CD4-positive, CD25-positive, alpha-beta regulatory T cell (primary cell): ENCODE data around the gene CEBPB. TPM values are rescaled to one million over a fixed set of nuclear protein-coding genes. Genes with fewer than 3 reads are reported as not detected.

ENCODE experiments used
- ATAC-seq, 2 donors: fragments of 150-1000 bp; cut with Tn5 transposase; one replicate each; pipeline ENCODE4 v1.10.0; 2021; ENCODE audit warnings: low read depth in 2 of 2, moderate number of reproducible peaks in 2 of 2, moderate library complexity in 1 of 2
- DNase-seq, 3 donors: peaks; one replicate each; pipeline versions ENCODE4 v3.0.0 to v3.0.0-alpha.2; 2012 to 2022; ENCODE audit warnings: mixed read lengths in 1 of 3
- H3K27ac ChIP-seq: one replicate; pipeline ENCODE4 v1.7.0; 2013; ENCODE audit warnings: mild to moderate bottlenecking, low read length; ENCODE audit not compliant: insufficient read depth, poor library complexity, severe bottlenecking
- H3K27me3 ChIP-seq: one replicate; pipeline ENCODE4 v1.7.0; 2013; ENCODE audit warnings: low read length; ENCODE audit not compliant: control insufficient read depth, insufficient read depth
- H3K36me3 ChIP-seq: one replicate; pipeline ENCODE4 v1.7.0; 2013; ENCODE audit warnings: mild to moderate bottlenecking, low read length, moderate library complexity; ENCODE audit not compliant: control insufficient read depth, insufficient read depth
- H3K4me1 ChIP-seq: 2 replicates; pipeline ENCODE4 v1.7.0; 2013; ENCODE audit warnings: mild to moderate bottlenecking, low read length; ENCODE audit not compliant: insufficient read depth, control insufficient read depth, poor library complexity, severe bottlenecking
- H3K4me3 ChIP-seq: one replicate; pipeline ENCODE4 v1.7.0; 2013; ENCODE audit warnings: low read depth, mild to moderate bottlenecking, low read length, moderate library complexity
- H3K9me3 ChIP-seq, 2 experiments: 1 replicate in 1 of 2; 2 replicates in 1 of 2; pipeline ENCODE4 v1.7.0; 2013; ENCODE audit warnings: low read length in 2 of 2, mild to moderate bottlenecking in 1 of 2, moderate library complexity in 1 of 2; ENCODE audit not compliant: control insufficient read depth in 2 of 2
- H3K27ac Mint-ChIP-seq, 3 donors: one replicate each; pipeline ENCODE4 v1.8.0; 2020 to 2022; ENCODE audit warnings: mild to moderate bottlenecking in 3 of 3, mixed read lengths in 3 of 3, moderate library complexity in 2 of 3
- H3K27me3 Mint-ChIP-seq: one replicate; pipeline ENCODE4 v1.8.0; 2022; ENCODE audit warnings: mild to moderate bottlenecking, mixed read lengths
- H3K36me3 Mint-ChIP-seq: one replicate; pipeline ENCODE4 v1.8.0; 2020; ENCODE audit warnings: mixed read lengths
- H3K4me1 Mint-ChIP-seq, 4 donors: one replicate each; pipeline ENCODE4 v1.8.0; 2020 to 2022; ENCODE audit warnings: mixed read lengths in 4 of 4, mild to moderate bottlenecking in 1 of 4
- H3K4me3 Mint-ChIP-seq, 4 donors: one replicate each; pipeline ENCODE4 v1.8.0; 2020 to 2022; ENCODE audit warnings: mild to moderate bottlenecking in 4 of 4, mixed read lengths in 4 of 4, moderate library complexity in 3 of 4
- H3K9me3 Mint-ChIP-seq, 7 donors: one replicate each; pipeline ENCODE4 v1.8.0; 2020 to 2022; ENCODE audit warnings: mixed read lengths in 7 of 7, mild to moderate bottlenecking in 3 of 7, moderate library complexity in 2 of 7
- polyA plus RNA-seq, 4 donors: library from polyadenylated mRNA; unstranded; fragments of 300-500 nt; fragmentation: Illumina TruSeq; gene quantifications; one replicate each; pipeline ENCODE4 v1.2.3, GENCODE V29; 2021
- total RNA-seq: library from RNA; stranded (reverse); gene quantifications from one replicate; pipeline ENCODE4 v1.2.3, GENCODE V29; 2022

Gene CEBPB
- total and polyA plus RNA-seq, 5 donors from 2014 or later, result 12.3 to 17.3 (median 12.7) TPM

DNA sequence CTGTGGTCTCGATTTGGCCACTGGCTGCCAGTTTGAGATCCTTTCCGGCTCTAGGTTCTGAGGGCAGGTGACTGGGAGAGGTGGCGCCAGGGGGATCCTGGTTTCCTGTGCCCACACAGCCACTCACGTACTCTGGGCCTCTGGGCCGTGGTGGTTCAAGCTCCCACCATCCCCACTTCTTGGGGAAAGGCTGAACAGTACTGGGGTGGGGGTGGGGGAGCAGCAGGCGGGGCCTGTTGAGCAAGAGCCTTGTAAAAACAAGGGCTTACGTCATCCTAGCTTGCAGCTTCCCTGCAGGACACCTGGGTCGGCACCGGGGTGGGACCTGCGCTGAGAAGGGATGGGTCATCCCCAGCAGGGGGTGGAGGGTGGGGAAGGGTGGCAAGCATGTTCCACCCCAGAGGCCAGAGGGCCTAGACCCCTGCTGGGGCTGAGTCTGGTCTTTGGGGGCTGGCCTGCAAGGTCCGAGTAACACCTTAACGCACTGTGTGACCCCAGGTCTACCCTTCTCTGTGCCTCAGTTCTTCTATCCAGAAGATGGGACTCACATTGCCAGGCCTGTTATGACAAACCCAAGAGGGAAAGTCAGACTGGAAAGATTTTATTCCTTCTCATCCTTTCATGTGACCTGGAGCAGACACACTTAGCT is 3.1 kb upstream of the CEBPB start:
- H3K9me3 Mint-ChIP-seq, result no peaks in the 10 kb centered on the region
- H3K4me1 ChIP-seq, result peaks cover 7% of the 10 kb centered on the region

DNA sequence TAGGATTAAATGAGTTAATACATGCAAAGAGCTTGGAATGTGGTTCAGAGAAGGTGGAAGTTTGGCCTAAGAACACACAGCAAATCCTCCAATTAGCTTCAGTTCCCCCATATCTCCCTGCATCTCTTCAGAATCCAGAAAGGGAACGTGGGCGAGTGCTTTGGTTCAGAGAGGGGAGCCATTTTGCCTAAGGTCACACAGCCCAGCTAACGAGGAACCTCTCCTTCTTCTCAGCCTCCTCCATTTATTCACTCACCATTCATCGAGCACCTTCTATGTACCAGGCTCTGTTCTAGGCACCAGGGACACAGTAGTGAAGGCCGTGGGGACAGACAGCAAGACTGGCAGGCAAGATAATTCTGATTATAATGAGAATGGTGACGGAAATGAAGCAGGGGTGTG is 2.3 kb upstream of the CEBPB start:
- Mint-ChIP-seq H3K36me3 (no peaks in the 10 kb centered on the region), H3K4me3 (peak overlapping the region; percentile 58 to 88 (median 69)), H3K9me3 (peaks cover 0 to under 1% (median 0%) of the 10 kb centered on the region in 7 donors), H3K4me1 (peaks cover 6 to 17% (median 13%) of the 10 kb centered on the region in 4 donors), H3K27me3 (peaks cover 11% of the 10 kb centered on the region), H3K27ac (peak overlapping the region in 1 of 3 donors; percentile 73)
- no peaks in the 10 kb centered on the region for H3K9me3 ChIP-seq
- no peak overlapping the region for H3K4me3 ChIP-seq
- no peak for ATAC-seq
- DNase-seq, result no peak
- peaks cover 3% of the 10 kb centered on the region for H3K27me3 ChIP-seq
- H3K4me1 ChIP-seq, result peaks cover 15% of the 10 kb centered on the region
- H3K27ac ChIP-seq, result no peak overlapping the region
- no peaks in the 10 kb centered on the region for H3K36me3 ChIP-seq

More for the DNA sequence above, 3.1 kb upstream of the CEBPB start:
- H3K27me3 ChIP-seq, result peaks cover 3% of the 10 kb centered on the region
- DNase-seq, result no peak
- Mint-ChIP-seq H3K4me3 (peak overlapping the region in 2 of 4 donors; percentile 23 to 88), H3K4me1 (peaks cover 6 to 9% (median 7%) of the 10 kb centered on the region in 4 donors), H3K36me3 (no peaks in the 10 kb centered on the region), H3K27ac (no peak overlapping the region), H3K27me3 (peaks cover 11% of the 10 kb centered on the region)
- no peaks in the 10 kb centered on the region for H3K9me3 ChIP-seq
- H3K4me3 ChIP-seq, result no peak overlapping the region
- no peak overlapping the region for H3K27ac ChIP-seq
- no peak for ATAC-seq
- H3K36me3 ChIP-seq, result no peaks in the 10 kb centered on the region

DNA sequence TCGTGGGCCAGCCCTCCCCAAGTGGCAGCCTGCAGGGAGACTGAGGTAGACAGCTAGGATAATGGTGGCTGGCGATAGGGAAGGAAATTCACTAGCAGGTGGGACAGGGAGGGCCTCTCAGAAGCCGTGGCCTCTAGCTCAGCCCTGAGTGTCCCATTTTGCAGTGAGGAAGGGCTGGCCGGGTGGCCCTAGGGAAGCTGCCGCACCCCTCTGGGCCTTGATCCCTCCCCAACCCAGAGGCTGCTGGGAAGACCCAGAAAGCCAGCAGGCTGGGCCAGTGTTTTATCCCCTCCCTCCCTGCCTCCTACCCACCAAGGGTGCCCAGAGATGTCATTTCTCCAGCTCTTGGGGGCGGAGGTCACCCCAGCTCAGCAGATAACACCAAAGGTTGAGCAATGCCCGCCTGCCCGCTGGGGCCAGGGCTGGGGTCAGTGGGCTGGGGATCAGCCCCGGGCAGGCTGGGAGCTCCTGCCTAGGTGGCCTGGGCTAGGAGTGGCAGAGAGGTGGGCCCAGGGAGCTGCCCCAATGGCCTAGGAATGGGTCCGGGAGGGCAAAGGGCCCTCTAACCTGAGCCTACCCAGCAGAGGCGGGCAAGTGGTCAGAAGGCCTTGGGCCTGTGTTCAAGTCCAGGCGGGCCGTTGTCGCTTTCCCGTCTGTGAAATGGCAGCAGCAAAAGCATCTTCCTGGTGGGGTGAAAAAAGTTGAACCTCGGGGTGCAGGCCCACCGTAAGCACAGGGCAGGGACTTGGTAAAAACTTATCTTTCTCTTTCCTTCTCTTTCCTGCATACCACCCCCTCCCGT is 1.6 kb upstream of the CEBPB start:
- peak overlapping the region in 2 of 3 donors; percentile 49 to 73 for H3K27ac Mint-ChIP-seq
- H3K9me3 Mint-ChIP-seq, result peaks cover 0 to 2% (median 0%) of the 10 kb centered on the region in 7 donors
- peak overlapping the region; percentile 59 to 88 (median 77) for H3K4me3 Mint-ChIP-seq
- ATAC-seq (no peak), DNase-seq (no peak)
- Histone ChIP-seq H3K36me3 (no peaks in the 10 kb centered on the region), H3K4me3 (no peak overlapping the region), H3K4me1 (peaks cover 23% of the 10 kb centered on the region), H3K27me3 (peaks cover 3% of the 10 kb centered on the region), H3K9me3 (no peaks in the 10 kb centered on the region), H3K27ac (no peak overlapping the region)
- H3K36me3 Mint-ChIP-seq, result no peaks in the 10 kb centered on the region
- peaks cover 11% of the 10 kb centered on the region for H3K27me3 Mint-ChIP-seq
- H3K4me1 Mint-ChIP-seq, result peaks cover 6 to 24% (median 18%) of the 10 kb centered on the region in 4 donors

DNA sequence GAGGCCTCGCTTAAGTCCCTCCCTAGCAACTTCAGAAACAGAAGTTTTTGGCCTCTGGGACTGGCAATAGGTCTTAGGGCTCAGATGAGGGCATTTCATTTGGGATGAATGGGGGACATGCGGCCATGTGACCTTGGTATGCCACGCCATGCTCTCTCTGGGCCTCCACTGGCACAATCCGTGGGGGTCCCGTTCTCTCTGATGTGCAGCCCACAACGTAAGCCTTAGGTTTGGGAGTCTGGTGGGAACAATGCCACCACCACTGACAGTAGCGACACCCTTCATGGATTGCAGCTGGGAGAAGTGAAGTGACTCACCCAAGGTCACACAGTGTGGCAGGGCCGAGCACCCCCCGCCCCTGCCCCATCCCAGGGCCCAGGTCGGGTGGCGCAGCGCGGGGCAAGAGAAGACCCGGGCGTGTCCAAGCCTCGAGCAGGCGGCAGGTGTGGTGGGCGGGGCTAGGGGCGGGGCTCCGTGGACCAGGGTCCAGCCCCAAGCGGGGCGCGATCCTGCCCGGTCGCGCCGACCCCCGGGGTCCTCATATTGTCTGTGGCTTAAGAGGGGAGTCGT is 864 bp upstream of the CEBPB start:
- H3K27me3 ChIP-seq, result peaks cover 3% of the 10 kb centered on the region
- H3K27ac ChIP-seq, result peak overlapping the region; percentile 33
- H3K4me3 ChIP-seq, result no peak overlapping the region
- no peaks in the 10 kb centered on the region for H3K9me3 ChIP-seq
- DNase-seq, result peak in 1 of 3 donors; percentile 29
- H3K4me1 Mint-ChIP-seq, result peaks cover 6 to 27% (median 20%) of the 10 kb centered on the region in 4 donors
- H3K36me3 ChIP-seq, result no peaks in the 10 kb centered on the region
- peaks cover 25% of the 10 kb centered on the region for H3K4me1 ChIP-seq
- peaks cover 0 to 2% (median 0%) of the 10 kb centered on the region in 7 donors for H3K9me3 Mint-ChIP-seq
- peak overlapping the region in 2 of 3 donors; percentile 17 to 66 for H3K27ac Mint-ChIP-seq
- no peak for ATAC-seq
- H3K27me3 Mint-ChIP-seq, result peaks cover 11% of the 10 kb centered on the region
- H3K36me3 Mint-ChIP-seq, result no peaks in the 10 kb centered on the region
- H3K4me3 Mint-ChIP-seq, result peak overlapping the region; percentile 75 to 88 (median 78)

DNA sequence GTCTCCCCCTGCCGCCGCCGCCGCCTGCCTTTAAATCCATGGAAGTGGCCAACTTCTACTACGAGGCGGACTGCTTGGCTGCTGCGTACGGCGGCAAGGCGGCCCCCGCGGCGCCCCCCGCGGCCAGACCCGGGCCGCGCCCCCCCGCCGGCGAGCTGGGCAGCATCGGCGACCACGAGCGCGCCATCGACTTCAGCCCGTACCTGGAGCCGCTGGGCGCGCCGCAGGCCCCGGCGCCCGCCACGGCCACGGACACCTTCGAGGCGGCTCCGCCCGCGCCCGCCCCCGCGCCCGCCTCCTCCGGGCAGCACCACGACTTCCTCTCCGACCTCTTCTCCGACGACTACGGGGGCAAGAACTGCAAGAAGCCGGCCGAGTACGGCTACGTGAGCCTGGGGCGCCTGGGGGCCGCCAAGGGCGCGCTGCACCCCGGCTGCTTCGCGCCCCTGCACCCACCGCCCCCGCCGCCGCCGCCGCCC is 474 bp downstream of the CEBPB start:
- peaks cover under 1% of the 10 kb centered on the region for H3K27me3 ChIP-seq
- Mint-ChIP-seq H3K4me3 (peak overlapping the region in 2 of 4 donors; percentile 74 to 78), H3K9me3 (peaks cover 0 to 2% (median 0%) of the 10 kb centered on the region in 7 donors), H3K4me1 (peaks cover 6 to 34% (median 26%) of the 10 kb centered on the region in 4 donors), H3K36me3 (peaks cover 2% of the 10 kb centered on the region), H3K27ac (no peak overlapping the region), H3K27me3 (peaks cover 6% of the 10 kb centered on the region)
- no peaks in the 10 kb centered on the region for H3K9me3 ChIP-seq
- peak; percentile 20 to 28 for ATAC-seq
- H3K27ac ChIP-seq, result peak overlapping the region; percentile 78
- DNase-seq, result peak in 1 of 3 donors; percentile 40
- peaks cover 25% of the 10 kb centered on the region for H3K4me1 ChIP-seq
- H3K4me3 ChIP-seq, result no peak overlapping the region
- no peaks in the 10 kb centered on the region for H3K36me3 ChIP-seq

DNA sequence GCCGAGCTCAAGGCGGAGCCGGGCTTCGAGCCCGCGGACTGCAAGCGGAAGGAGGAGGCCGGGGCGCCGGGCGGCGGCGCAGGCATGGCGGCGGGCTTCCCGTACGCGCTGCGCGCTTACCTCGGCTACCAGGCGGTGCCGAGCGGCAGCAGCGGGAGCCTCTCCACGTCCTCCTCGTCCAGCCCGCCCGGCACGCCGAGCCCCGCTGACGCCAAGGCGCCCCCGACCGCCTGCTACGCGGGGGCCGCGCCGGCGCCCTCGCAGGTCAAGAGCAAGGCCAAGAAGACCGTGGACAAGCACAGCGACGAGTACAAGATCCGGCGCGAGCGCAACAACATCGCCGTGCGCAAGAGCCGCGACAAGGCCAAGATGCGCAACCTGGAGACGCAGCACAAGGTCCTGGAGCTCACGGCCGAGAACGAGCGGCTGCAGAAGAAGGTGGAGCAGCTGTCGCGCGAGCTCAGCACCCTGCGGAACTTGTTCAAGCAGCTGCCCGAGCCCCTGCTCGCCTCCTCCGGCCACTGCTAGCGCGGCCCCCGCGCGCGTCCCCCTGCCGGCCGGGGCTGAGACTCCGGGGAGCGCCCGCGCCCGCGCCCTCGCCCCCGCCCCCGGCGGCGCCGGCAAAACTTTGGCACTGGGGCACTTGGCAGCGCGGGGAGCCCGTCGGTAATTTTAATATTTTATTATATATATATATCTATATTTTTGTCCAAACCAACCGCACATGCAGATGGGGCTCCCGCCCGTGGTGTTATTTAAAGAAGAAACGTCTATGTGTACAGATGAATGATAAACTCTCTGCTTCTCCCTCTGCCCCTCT is 1.1 kb downstream of the CEBPB start:
- peaks cover 25% of the 10 kb centered on the region for H3K4me1 ChIP-seq
- ATAC-seq (peak; percentile 37 to 49), DNase-seq (peak; percentile 42 to 77 (median 71))
- H3K27ac Mint-ChIP-seq, result peak overlapping the region; percentile 87 to 95 (median 92)
- peaks cover 0 to 2% (median 0%) of the 10 kb centered on the region in 7 donors for H3K9me3 Mint-ChIP-seq
- peaks cover 3% of the 10 kb centered on the region for H3K36me3 Mint-ChIP-seq
- peak overlapping the region; percentile 96 to 100 (median 98) for H3K4me3 Mint-ChIP-seq
- H3K4me3 ChIP-seq, result peak overlapping the region; percentile 74
- peaks cover 4% of the 10 kb centered on the region for H3K27me3 Mint-ChIP-seq
- no peaks in the 10 kb centered on the region for H3K27me3 ChIP-seq
- H3K9me3 ChIP-seq, result no peaks in the 10 kb centered on the region
- H3K27ac ChIP-seq, result peak overlapping the region; percentile 78
- no peaks in the 10 kb centered on the region for H3K36me3 ChIP-seq
- peaks cover 6 to 32% (median 23%) of the 10 kb centered on the region in 4 donors for H3K4me1 Mint-ChIP-seq
